DOHH2 (cell line): ENCODE results near the gene TRPM2.

Experiments
- EZH2phosphoT487 ChIP-seq: fragments of 200-600 bp; sonication (generic); IDR thresholded peaks from 2 replicates; pipeline ENCODE4 v1.6.1; 2017; ENCODE audit warnings: borderline replicate concordance, mild to moderate bottlenecking, antibody characterized with exemption, low read length, moderate library complexity, mixed read lengths
- TF ChIP-seq, protein P1 (sequence below): fragments of 200-600 bp; sonication (generic); IDR thresholded peaks from one replicate; pipeline ENCODE4 v1.5.1; 2014; ENCODE audit warnings: antibody characterized with exemption, mild to moderate bottlenecking, low read depth, low read length; ENCODE audit not compliant: poor library complexity, severe bottlenecking

DNA sequence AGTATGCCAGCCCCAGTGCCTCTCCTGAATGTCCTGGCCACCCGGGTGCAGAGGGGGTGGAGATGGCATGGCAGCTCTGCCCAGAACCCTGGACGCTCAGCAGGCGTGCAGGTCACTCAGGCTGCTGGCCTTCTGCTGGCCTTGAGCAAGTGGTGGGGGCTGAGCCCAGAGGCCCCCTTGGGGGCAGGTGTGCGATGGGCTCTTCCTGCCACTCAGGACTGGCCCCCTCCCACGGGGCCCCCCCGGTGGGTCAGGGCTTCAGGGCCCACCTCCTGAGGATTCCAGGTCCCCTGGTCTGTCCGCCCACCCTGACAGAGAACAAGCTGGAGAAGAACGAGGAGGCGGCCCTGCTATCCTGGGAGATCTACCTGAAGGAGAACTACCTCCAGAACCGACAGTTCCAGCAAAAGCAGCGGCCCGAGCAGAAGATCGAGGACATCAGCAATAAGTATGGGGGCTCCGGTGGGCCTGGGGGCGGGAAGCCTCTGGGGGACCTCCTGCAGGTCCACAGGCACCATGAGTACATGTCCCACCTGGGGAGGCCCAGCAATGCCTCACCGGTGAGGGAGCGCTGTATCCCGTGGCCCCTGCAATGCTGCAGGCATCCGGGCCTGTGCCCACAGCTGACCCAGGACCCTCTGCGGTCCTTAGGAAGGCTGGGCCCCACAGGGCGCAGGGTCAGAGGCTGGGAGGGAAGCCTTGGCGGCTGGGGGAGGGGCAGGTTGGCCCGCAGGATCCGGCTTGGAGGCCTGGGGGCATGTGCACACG, 64.9 kb downstream of the TRPM2 start:
- TF ChIP-seq, protein P1, sequence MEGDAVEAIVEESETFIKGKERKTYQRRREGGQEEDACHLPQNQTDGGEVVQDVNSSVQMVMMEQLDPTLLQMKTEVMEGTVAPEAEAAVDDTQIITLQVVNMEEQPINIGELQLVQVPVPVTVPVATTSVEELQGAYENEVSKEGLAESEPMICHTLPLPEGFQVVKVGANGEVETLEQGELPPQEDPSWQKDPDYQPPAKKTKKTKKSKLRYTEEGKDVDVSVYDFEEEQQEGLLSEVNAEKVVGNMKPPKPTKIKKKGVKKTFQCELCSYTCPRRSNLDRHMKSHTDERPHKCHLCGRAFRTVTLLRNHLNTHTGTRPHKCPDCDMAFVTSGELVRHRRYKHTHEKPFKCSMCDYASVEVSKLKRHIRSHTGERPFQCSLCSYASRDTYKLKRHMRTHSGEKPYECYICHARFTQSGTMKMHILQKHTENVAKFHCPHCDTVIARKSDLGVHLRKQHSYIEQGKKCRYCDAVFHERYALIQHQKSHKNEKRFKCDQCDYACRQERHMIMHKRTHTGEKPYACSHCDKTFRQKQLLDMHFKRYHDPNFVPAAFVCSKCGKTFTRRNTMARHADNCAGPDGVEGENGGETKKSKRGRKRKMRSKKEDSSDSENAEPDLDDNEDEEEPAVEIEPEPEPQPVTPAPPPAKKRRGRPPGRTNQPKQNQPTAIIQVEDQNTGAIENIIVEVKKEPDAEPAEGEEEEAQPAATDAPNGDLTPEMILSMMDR = no peak
- no peak for TF ChIP-seq EZH2phosphoT487
